ENCODE results near the gene NDST4. TPM values are rescaled to one million over a fixed set of nuclear protein-coding genes. Genes with fewer than 3 reads are reported as not detected.

NDST4 gene
- total RNA-seq, 2 experiments from 2014 or later = not detected

GRCh38 chr4:115110191-115111181 lies 2.9 kb downstream of the NDST4 start:
- Mint-ChIP-seq H3K4me3 (no peak overlapping the region), H3K9me3 (no peaks in the 10 kb centered on the region), H3K27ac (no peak overlapping the region), H3K4me1 (no peaks in the 10 kb centered on the region), H3K36me3 (ENCODE audit: low read depth) (no peaks in the 10 kb centered on the region), H3K27me3 (no peaks in the 10 kb centered on the region)
- ChIA-PET POLR2A (no interaction called here), CTCF (no interaction called here)
- DNase-seq = no peak

- ChIA-PET CTCF (no interaction called here), POLR2A (no interaction called here)
- H3K9me3 Mint-ChIP-seq = no peaks in the 10 kb centered on the region
- no peaks in the 10 kb centered on the region for H3K27me3 Mint-ChIP-seq
- no peaks in the 10 kb centered on the region for H3K36me3 Mint-ChIP-seq (ENCODE audit: low read depth)
- no peak for DNase-seq
- no peak overlapping the region for H3K27ac Mint-ChIP-seq
- no peaks in the 10 kb centered on the region for H3K4me1 Mint-ChIP-seq
- no peak overlapping the region for H3K4me3 Mint-ChIP-seq
Observed at GRCh38 chr4:115108850-115109249, 4.6 kb downstream of the NDST4 start.

- POLR2A ChIA-PET = no interaction called here
Observed at GRCh38 chr4:115107411-115107810, 6.0 kb downstream of the NDST4 start.

GRCh38 chr4:115101675-115102074 lies 11.7 kb downstream of the NDST4 start:
- Mint-ChIP-seq H3K4me1 (no peaks in the 10 kb centered on the region), H3K36me3 (ENCODE audit: low read depth) (no peaks in the 10 kb centered on the region), H3K4me3 (no peak overlapping the region), H3K27me3 (no peaks in the 10 kb centered on the region), H3K9me3 (no peaks in the 10 kb centered on the region), H3K27ac (no peak overlapping the region)
- no peak for DNase-seq
- POLR2A ChIA-PET = no interaction called here
- CTCF ChIA-PET = no interaction called here

More at GRCh38 chr4:115107411-115107810, 6.0 kb downstream of the NDST4 start:
- Mint-ChIP-seq H3K27ac (no peak overlapping the region), H3K4me3 (no peak overlapping the region), H3K4me1 (no peaks in the 10 kb centered on the region), H3K9me3 (no peaks in the 10 kb centered on the region), H3K36me3 (ENCODE audit: low read depth) (no peaks in the 10 kb centered on the region), H3K27me3 (no peaks in the 10 kb centered on the region)
- DNase-seq = no peak
- CTCF ChIA-PET = no interaction called here

- Mint-ChIP-seq H3K4me3 (no peak overlapping the region), H3K9me3 (no peaks in the 10 kb centered on the region), H3K27me3 (no peaks in the 10 kb centered on the region), H3K4me1 (no peaks in the 10 kb centered on the region), H3K36me3 (ENCODE audit: low read depth) (no peaks in the 10 kb centered on the region), H3K27ac (no peak overlapping the region)
- ChIA-PET CTCF (no interaction called here), POLR2A (no interaction called here)
- DNase-seq = no peak
Observed at GRCh38 chr4:115090483-115091075, 22.8 kb downstream of the NDST4 start.

GRCh38 chr4:115082633-115083032 lies 30.8 kb downstream of the NDST4 start:
- Mint-ChIP-seq H3K4me1 (no peaks in the 10 kb centered on the region), H3K4me3 (no peak overlapping the region), H3K9me3 (peaks cover 7% of the 10 kb centered on the region), H3K27me3 (no peaks in the 10 kb centered on the region), H3K36me3 (ENCODE audit: low read depth) (no peaks in the 10 kb centered on the region), H3K27ac (no peak overlapping the region)
- ChIA-PET POLR2A (no interaction called here), CTCF (no interaction called here)
- no peak for DNase-seq

GRCh38 chr4:115076691-115077090 lies 36.7 kb downstream of the NDST4 start:
- no peak for DNase-seq
- no peaks in the 10 kb centered on the region for H3K36me3 Mint-ChIP-seq (ENCODE audit: low read depth)
- ChIA-PET POLR2A (no interaction called here), CTCF (no interaction called here)
- H3K9me3 Mint-ChIP-seq = no peaks in the 10 kb centered on the region
- H3K4me3 Mint-ChIP-seq = no peak overlapping the region
- no peak overlapping the region for H3K27ac Mint-ChIP-seq
- H3K4me1 Mint-ChIP-seq = no peaks in the 10 kb centered on the region
- H3K27me3 Mint-ChIP-seq = no peaks in the 10 kb centered on the region

- H3K9me3 Mint-ChIP-seq = no peaks in the 10 kb centered on the region
- no peaks in the 10 kb centered on the region for H3K27me3 Mint-ChIP-seq
- ChIA-PET CTCF (no interaction called here), POLR2A (no interaction called here)
- no peak overlapping the region for H3K4me3 Mint-ChIP-seq
- no peaks in the 10 kb centered on the region for H3K4me1 Mint-ChIP-seq
- H3K27ac Mint-ChIP-seq = no peak overlapping the region
- no peak for DNase-seq
- no peaks in the 10 kb centered on the region for H3K36me3 Mint-ChIP-seq (ENCODE audit: low read depth)
Observed at GRCh38 chr4:115058533-115058932, 54.9 kb downstream of the NDST4 start.

GRCh38 chr4:115054836-115055235 lies 58.6 kb downstream of the NDST4 start:
- DNase-seq = no peak
- Mint-ChIP-seq H3K4me1 (no peaks in the 10 kb centered on the region), H3K9me3 (no peaks in the 10 kb centered on the region), H3K27me3 (no peaks in the 10 kb centered on the region), H3K4me3 (no peak overlapping the region), H3K36me3 (ENCODE audit: low read depth) (no peaks in the 10 kb centered on the region), H3K27ac (no peak overlapping the region)
- ChIA-PET CTCF (no interaction called here), POLR2A (no interaction called here)

GRCh38 chr4:115053313-115053712 lies 60.1 kb downstream of the NDST4 start:
- POLR2A ChIA-PET = no interaction called here
- CTCF ChIA-PET = no interaction called here
- DNase-seq = no peak
- H3K4me3 Mint-ChIP-seq = no peak overlapping the region
- H3K9me3 Mint-ChIP-seq = no peaks in the 10 kb centered on the region
- no peaks in the 10 kb centered on the region for H3K4me1 Mint-ChIP-seq
- H3K27me3 Mint-ChIP-seq = no peaks in the 10 kb centered on the region
- no peak overlapping the region for H3K27ac Mint-ChIP-seq
- no peaks in the 10 kb centered on the region for H3K36me3 Mint-ChIP-seq (ENCODE audit: low read depth)

- ChIA-PET CTCF (no interaction called here), POLR2A (no interaction called here)
- Mint-ChIP-seq H3K27me3 (no peaks in the 10 kb centered on the region), H3K4me1 (no peaks in the 10 kb centered on the region), H3K27ac (no peak overlapping the region), H3K36me3 (ENCODE audit: low read depth) (no peaks in the 10 kb centered on the region), H3K4me3 (no peak overlapping the region), H3K9me3 (no peaks in the 10 kb centered on the region)
- no peak for DNase-seq
Observed at GRCh38 chr4:115042496-115042895, 70.9 kb downstream of the NDST4 start.

- ChIA-PET POLR2A (no interaction called here), CTCF (no interaction called here)
Observed at GRCh38 chr4:115030281-115030680, 83.1 kb downstream of the NDST4 start.

GRCh38 chr4:115028682-115029410 lies 84.6 kb downstream of the NDST4 start:
- no peak overlapping the region for H3K27ac Mint-ChIP-seq
- H3K9me3 Mint-ChIP-seq = no peaks in the 10 kb centered on the region
- DNase-seq = no peak
- no peaks in the 10 kb centered on the region for H3K27me3 Mint-ChIP-seq
- H3K36me3 Mint-ChIP-seq (ENCODE audit: low read depth) = no peaks in the 10 kb centered on the region
- ChIA-PET CTCF (interaction anchor here (0.6 to 1.2 kb wide), 2 partner anchors 11 to 808 kb away, joined by 3 read pairs; no protein-coding TSS in a partner anchor), POLR2A (no interaction called here)
- no peaks in the 10 kb centered on the region for H3K4me1 Mint-ChIP-seq
- no peak overlapping the region for H3K4me3 Mint-ChIP-seq

More at GRCh38 chr4:115030281-115030680, 83.1 kb downstream of the NDST4 start:
- no peaks in the 10 kb centered on the region for H3K36me3 Mint-ChIP-seq (ENCODE audit: low read depth)
- no peaks in the 10 kb centered on the region for H3K9me3 Mint-ChIP-seq
- H3K27ac Mint-ChIP-seq = no peak overlapping the region
- H3K4me1 Mint-ChIP-seq = no peaks in the 10 kb centered on the region
- DNase-seq = no peak
- no peaks in the 10 kb centered on the region for H3K27me3 Mint-ChIP-seq
- H3K4me3 Mint-ChIP-seq = no peak overlapping the region
